ENCODE measurements around the gene ABTB1. TPM values are rescaled to one million over a fixed set of nuclear protein-coding genes. Genes with fewer than 3 reads are reported as not detected.

ABTB1 gene
- total and polyA plus RNA-seq, 9 of the 15 experiments (the other 6 are each of a cell fraction or from before 2014, with no cell fraction given) = 0.04 to 2.3 (median 0.55) TPM; not detected in 1

DNA sequence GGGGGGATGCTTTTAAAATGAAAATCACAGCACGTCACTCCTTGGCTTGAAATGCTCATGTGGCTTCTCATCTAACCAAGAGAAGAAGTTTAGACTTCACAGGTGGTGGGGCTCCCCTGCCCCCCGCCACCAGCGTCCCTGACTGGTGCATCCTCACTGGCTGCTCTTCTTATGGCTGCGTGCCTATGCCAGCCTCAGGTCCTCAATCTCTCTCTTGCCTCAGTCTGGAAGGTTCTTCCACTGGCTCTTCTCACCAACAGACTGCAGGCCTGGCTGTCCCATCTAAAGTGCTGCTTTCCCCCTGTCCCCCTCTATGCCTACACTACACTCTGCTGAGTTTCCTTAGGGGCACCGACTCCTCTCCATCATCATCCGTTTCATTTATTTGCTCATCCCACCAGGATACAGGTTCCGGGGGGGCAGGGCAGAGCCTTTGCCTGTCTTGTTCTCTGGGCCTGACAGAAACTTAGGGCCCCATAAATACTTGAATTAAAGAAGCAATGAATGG, 20.6 kb downstream of the ABTB1 start:
- BruUV-seq (replicated peaks) = no TSS peak
- no peak for ATAC-seq
- Histone ChIP-seq H3K4me1 (replicated peaks in 1 of 2; ENCODE audit: control insufficient read depth in 2 of 2, insufficient read depth in 2 of 2, low read length in 2 of 2) (peaks cover 6 to 20% of the 10 kb centered on the region in 2 experiments; a peak in 4 of 5 replicates), H2AFZ (ENCODE audit: low read depth, low read length) (no peak overlapping the region), H3K9me1 (ENCODE audit: control insufficient read depth, insufficient read depth, low read length) (peaks cover 3% of the 10 kb centered on the region), H3K36me3 (ENCODE audit: control insufficient read depth, insufficient read depth, low read length) (no peaks in the 10 kb centered on the region), H3K27me3 (ENCODE audit: control insufficient read depth in 2 of 2, insufficient read depth in 2 of 2, low read length in 2 of 2) (peaks cover 0 to 21% of the 10 kb centered on the region in 2 experiments; a peak in 4 of 5 replicates), H4K20me1 (replicated peaks; ENCODE audit: control insufficient read depth, insufficient read depth, low read length) (no peaks in the 10 kb centered on the region), H3K9ac (ENCODE audit: insufficient read depth in 1 of 2, low read depth in 2 of 2, low read length in 2 of 2) (no peak overlapping the region), H3K27ac (ENCODE audit: extremely low read depth, low read depth, low read length) (no peak overlapping the region), H3K9me3 (replicated peaks; ENCODE audit: control insufficient read depth, insufficient read depth, low read depth, low read length) (no peaks in the 10 kb centered on the region), H3K4me2 (ENCODE audit: insufficient read depth, low read length) (no peak overlapping the region), H3K79me2 (ENCODE audit: control insufficient read depth, insufficient read depth, low read length) (no peaks in the 10 kb centered on the region), H3K4me3 (no peak overlapping the region)
- ChIA-PET POLR2A (interaction anchor here (0.5 to 0.6 kb wide), 2 partner anchors 31 to 52 kb away, joined by 3 read pairs; no protein-coding TSS in a partner anchor), CTCF (ENCODE audit: low intra/inter-chr PET ratio) (no interaction called here)
- intact Hi-C loops (cut with micrococcal nuclease) = loop anchor here (5.0 kb wide), 1 partner anchor 139 kb away; no protein-coding TSS in a partner anchor
- in situ Hi-C loops (cut with MboI) = no loop called here
- FAIRE-seq = no peak
- TF ChIP-seq SMARCE1 (IDR thresholded peaks at IDR 0.05) = no peak
- DNase-seq (ENCODE audit: extremely low read depth in 1 of 4, low spot score in 3 of 4) = no peak
- WGBS (ENCODE audit: insufficient coverage, low coverage, missing lambda C conversion rate) = 0% methylated on average over 6 of the region's 7 CpGs

- peaks cover 6 to 20% of the 10 kb centered on the region in 2 experiments; a peak in 4 of 5 replicates for H3K4me1 ChIP-seq (replicated peaks in 1 of 2; ENCODE audit: control insufficient read depth in 2 of 2, insufficient read depth in 2 of 2, low read length in 2 of 2)
- in situ Hi-C loops (cut with MboI) = no loop called here
- H3K9me3 ChIP-seq (replicated peaks; ENCODE audit: control insufficient read depth, insufficient read depth, low read depth, low read length) = no peaks in the 10 kb centered on the region
These were observed 21.9 kb downstream of the ABTB1 start for GRCh38 chr3:127694467-127695215.

More at GRCh38 chr3:127694467-127695215, 21.9 kb downstream of the ABTB1 start:
- H3K9me1 ChIP-seq (ENCODE audit: control insufficient read depth, insufficient read depth, low read length) = peaks cover 3% of the 10 kb centered on the region
- ChIA-PET POLR2A (interaction anchor here (0.9 kb wide), 2 partner anchors 12 to 13 kb away, joined by 3 read pairs; no protein-coding TSS in a partner anchor), CTCF (ENCODE audit: low intra/inter-chr PET ratio) (no interaction called here)
- peaks cover 0 to 15% of the 10 kb centered on the region in 2 experiments; a peak in 2 of 5 replicates for H3K27me3 ChIP-seq (ENCODE audit: control insufficient read depth in 2 of 2, insufficient read depth in 2 of 2, low read length in 2 of 2)
- H4K20me1 ChIP-seq (replicated peaks; ENCODE audit: control insufficient read depth, insufficient read depth, low read length) = no peaks in the 10 kb centered on the region
- no peak overlapping the region for H3K4me2 ChIP-seq (ENCODE audit: insufficient read depth, low read length)
- FAIRE-seq (no peak), ATAC-seq (no peak), DNase-seq (ENCODE audit: extremely low read depth in 1 of 4, low spot score in 3 of 4) (no peak)
- WGBS (ENCODE audit: insufficient coverage, low coverage, missing lambda C conversion rate) = 11% methylated on average over 11 of the region's 17 CpGs
- no peak overlapping the region for H2AFZ ChIP-seq (ENCODE audit: low read depth, low read length)
- H3K4me3 ChIP-seq = no peak overlapping the region
- TF ChIP-seq, protein P1, sequence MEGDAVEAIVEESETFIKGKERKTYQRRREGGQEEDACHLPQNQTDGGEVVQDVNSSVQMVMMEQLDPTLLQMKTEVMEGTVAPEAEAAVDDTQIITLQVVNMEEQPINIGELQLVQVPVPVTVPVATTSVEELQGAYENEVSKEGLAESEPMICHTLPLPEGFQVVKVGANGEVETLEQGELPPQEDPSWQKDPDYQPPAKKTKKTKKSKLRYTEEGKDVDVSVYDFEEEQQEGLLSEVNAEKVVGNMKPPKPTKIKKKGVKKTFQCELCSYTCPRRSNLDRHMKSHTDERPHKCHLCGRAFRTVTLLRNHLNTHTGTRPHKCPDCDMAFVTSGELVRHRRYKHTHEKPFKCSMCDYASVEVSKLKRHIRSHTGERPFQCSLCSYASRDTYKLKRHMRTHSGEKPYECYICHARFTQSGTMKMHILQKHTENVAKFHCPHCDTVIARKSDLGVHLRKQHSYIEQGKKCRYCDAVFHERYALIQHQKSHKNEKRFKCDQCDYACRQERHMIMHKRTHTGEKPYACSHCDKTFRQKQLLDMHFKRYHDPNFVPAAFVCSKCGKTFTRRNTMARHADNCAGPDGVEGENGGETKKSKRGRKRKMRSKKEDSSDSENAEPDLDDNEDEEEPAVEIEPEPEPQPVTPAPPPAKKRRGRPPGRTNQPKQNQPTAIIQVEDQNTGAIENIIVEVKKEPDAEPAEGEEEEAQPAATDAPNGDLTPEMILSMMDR (IDR thresholded peaks at IDR 0.05 in 2 of 3, conservative IDR thresholded peaks at IDR 0.05 in 1 of 3; ENCODE audit: insufficient read depth in 2 of 3, low read depth in 1 of 3, low read length in 3 of 3) = 0 out of 6 replicates have a peak, but pooled peaks of 1 of the 3 experiments have one; percentile 2
- TF ChIP-seq HMGN3 (IDR thresholded peaks at IDR 0.05; ENCODE audit: borderline replicate concordance, extremely low read depth, insufficient read length, low read depth, low read length) = no peak
- TF ChIP-seq ZNF311 (CRISPR knock-in tag; IDR thresholded peaks at IDR 0.05) = no peak
- no peak for TF ChIP-seq ESRRA (IDR thresholded peaks at IDR 0.05; ENCODE audit: borderline replicate concordance, low read depth)
- TF ChIP-seq, protein P2, sequence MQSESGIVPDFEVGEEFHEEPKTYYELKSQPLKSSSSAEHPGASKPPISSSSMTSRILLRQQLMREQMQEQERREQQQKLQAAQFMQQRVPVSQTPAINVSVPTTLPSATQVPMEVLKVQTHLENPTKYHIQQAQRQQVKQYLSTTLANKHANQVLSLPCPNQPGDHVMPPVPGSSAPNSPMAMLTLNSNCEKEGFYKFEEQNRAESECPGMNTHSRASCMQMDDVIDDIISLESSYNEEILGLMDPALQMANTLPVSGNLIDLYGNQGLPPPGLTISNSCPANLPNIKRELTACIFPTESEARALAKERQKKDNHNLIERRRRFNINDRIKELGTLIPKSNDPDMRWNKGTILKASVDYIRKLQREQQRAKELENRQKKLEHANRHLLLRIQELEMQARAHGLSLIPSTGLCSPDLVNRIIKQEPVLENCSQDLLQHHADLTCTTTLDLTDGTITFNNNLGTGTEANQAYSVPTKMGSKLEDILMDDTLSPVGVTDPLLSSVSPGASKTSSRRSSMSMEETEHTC (IDR thresholded peaks at IDR 0.05) = no peak
- no peak overlapping the region; a peak in 1 of 4 replicates for H3K9ac ChIP-seq (ENCODE audit: insufficient read depth in 1 of 2, low read depth in 2 of 2, low read length in 2 of 2)
- no TSS peak for BruUV-seq (replicated peaks)
- no peak overlapping the region for H3K27ac ChIP-seq (ENCODE audit: extremely low read depth, low read depth, low read length)
- intact Hi-C loops (cut with micrococcal nuclease) = loop anchor here (5.0 kb wide), 2 partner anchors 53 to 138 kb away; no protein-coding TSS in a partner anchor
- H3K79me2 ChIP-seq (ENCODE audit: control insufficient read depth, insufficient read depth, low read length) = no peaks in the 10 kb centered on the region
- H3K36me3 ChIP-seq (ENCODE audit: control insufficient read depth, insufficient read depth, low read length) = no peaks in the 10 kb centered on the region

All from K562 (cell line).